ENCODE results near the gene CLEC20A.

GRCh38 chr1:178544531-178544930 is 47.8 kb upstream of the CLEC20A start:
- TF ChIP-seq POLR2A (IDR thresholded peaks at IDR 0.05) (no peak), CTCF (IDR thresholded peaks at IDR 0.05) (no peak)

Measured in body of pancreas (tissue), 4 donors.